Measurements from ENCODE around the gene OVCH1.

DNA sequence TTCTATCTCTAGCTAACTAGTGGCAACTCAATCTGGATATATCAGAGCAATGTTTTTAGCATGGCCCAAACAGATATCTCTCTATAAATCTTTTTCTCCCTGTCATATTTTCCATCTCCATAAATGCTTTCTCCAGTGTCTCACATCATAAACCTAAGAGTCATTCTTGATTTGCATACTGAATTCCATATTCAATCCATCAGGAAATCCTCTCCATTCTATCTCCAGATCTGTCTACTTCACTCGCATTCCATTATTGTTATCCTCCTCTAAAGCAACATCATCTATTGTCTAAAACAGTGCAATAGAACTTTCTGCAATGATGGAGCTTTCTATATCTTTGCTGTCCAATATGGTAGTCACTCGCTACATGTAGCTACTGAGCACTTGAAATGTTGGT lies 71.0 kb downstream of the OVCH1 start:
- TF ChIP-seq, protein P1, sequence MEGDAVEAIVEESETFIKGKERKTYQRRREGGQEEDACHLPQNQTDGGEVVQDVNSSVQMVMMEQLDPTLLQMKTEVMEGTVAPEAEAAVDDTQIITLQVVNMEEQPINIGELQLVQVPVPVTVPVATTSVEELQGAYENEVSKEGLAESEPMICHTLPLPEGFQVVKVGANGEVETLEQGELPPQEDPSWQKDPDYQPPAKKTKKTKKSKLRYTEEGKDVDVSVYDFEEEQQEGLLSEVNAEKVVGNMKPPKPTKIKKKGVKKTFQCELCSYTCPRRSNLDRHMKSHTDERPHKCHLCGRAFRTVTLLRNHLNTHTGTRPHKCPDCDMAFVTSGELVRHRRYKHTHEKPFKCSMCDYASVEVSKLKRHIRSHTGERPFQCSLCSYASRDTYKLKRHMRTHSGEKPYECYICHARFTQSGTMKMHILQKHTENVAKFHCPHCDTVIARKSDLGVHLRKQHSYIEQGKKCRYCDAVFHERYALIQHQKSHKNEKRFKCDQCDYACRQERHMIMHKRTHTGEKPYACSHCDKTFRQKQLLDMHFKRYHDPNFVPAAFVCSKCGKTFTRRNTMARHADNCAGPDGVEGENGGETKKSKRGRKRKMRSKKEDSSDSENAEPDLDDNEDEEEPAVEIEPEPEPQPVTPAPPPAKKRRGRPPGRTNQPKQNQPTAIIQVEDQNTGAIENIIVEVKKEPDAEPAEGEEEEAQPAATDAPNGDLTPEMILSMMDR (IDR thresholded peaks at IDR 0.05), result no peak
- TF ChIP-seq POLR2A (IDR thresholded peaks at IDR 0.05), result no peak

Data from thyroid gland (tissue), 4 donors.